Stimulated activated CD4-positive, alpha-beta T cell treated with anti-CD3 and anti-CD28 coated beads, Interleukin-4, amount 100 ng/mL, for 1 hour (primary cell): Measurements from ENCODE around the gene SLC16A4.
"Not testable (repeated sequence)": the region's sequence is repeated elsewhere in the genome, so short reads cannot be mapped to it uniquely, and the experiment has no call there.

Experiments
- DNase-seq: peaks from one replicate; pipeline ENCODE4 v3.0.0-alpha.2; 2020

SLC16A4 gene

GRCh38 chr1:110390692-110391245 is at the start of gene SLC16A4:
Gene SLC16A4 (minus strand): TSS chr1:110391026. CDS start chr1:110389323, 1,703 bp downstream.
- no peak for DNase-seq

GRCh38 chr1:110439873-110440272 is 49.0 kb upstream of the SLC16A4 start:
- DNase-seq, result not testable (repeated sequence)

GRCh38 chr1:110438893-110439292 is 48.1 kb upstream of the SLC16A4 start:
- no peak for DNase-seq

- DNase-seq, result not testable (repeated sequence)
Observed at GRCh38 chr1:110437645-110438299, 46.9 kb upstream of the SLC16A4 start.

GRCh38 chr1:110436635-110437034 is 45.8 kb upstream of the SLC16A4 start:
- no peak for DNase-seq

- no peak for DNase-seq
Observed at GRCh38 chr1:110434946-110435345, 44.1 kb upstream of the SLC16A4 start.

GRCh38 chr1:110433803-110434202 is 43.0 kb upstream of the SLC16A4 start:
- DNase-seq, result no peak

- DNase-seq, result no peak
Observed at GRCh38 chr1:110433213-110433612, 42.4 kb upstream of the SLC16A4 start.

- DNase-seq, result no peak
Observed at GRCh38 chr1:110430901-110431300, 40.1 kb upstream of the SLC16A4 start.

- no peak for DNase-seq
Observed at GRCh38 chr1:110430366-110430765, 39.5 kb upstream of the SLC16A4 start.

- no peak for DNase-seq
Observed at GRCh38 chr1:110428946-110429345, 38.1 kb upstream of the SLC16A4 start.

- no peak for DNase-seq
Observed at GRCh38 chr1:110426854-110427253, 36.0 kb upstream of the SLC16A4 start.

- no peak for DNase-seq
Observed at GRCh38 chr1:110425612-110426152, 34.9 kb upstream of the SLC16A4 start.

GRCh38 chr1:110424699-110425611 is 34.1 kb upstream of the SLC16A4 start:
- no peak for DNase-seq

GRCh38 chr1:110420874-110421793 is 30.3 kb upstream of the SLC16A4 start:
- no peak for DNase-seq

GRCh38 chr1:110420023-110420662 is 29.3 kb upstream of the SLC16A4 start:
- DNase-seq, result no peak

- no peak for DNase-seq
Observed at GRCh38 chr1:110418729-110419128, 27.9 kb upstream of the SLC16A4 start.

- DNase-seq, result not testable (repeated sequence)
Observed at GRCh38 chr1:110413045-110413444, 22.2 kb upstream of the SLC16A4 start.

GRCh38 chr1:110412576-110412975 is 21.8 kb upstream of the SLC16A4 start:
- peak; percentile 59 for DNase-seq

- DNase-seq, result no peak
Observed at GRCh38 chr1:110411173-110411735, 20.4 kb upstream of the SLC16A4 start.

GRCh38 chr1:110409316-110409715 is 18.5 kb upstream of the SLC16A4 start:
- no peak for DNase-seq
